HPDE6-E6E7 (cell line): ENCODE data around the gene C1orf21.
A peak's percentile ranks its signal among the peaks of the same experiment; 100 is the strongest.

ENCODE experiments used
- DNase-seq: peaks from one replicate; pipeline ENCODE4 v3.0.0; 2011; ENCODE audit warnings: missing footprints; ENCODE audit errors: extremely low spot score

C1orf21 gene

DNA sequence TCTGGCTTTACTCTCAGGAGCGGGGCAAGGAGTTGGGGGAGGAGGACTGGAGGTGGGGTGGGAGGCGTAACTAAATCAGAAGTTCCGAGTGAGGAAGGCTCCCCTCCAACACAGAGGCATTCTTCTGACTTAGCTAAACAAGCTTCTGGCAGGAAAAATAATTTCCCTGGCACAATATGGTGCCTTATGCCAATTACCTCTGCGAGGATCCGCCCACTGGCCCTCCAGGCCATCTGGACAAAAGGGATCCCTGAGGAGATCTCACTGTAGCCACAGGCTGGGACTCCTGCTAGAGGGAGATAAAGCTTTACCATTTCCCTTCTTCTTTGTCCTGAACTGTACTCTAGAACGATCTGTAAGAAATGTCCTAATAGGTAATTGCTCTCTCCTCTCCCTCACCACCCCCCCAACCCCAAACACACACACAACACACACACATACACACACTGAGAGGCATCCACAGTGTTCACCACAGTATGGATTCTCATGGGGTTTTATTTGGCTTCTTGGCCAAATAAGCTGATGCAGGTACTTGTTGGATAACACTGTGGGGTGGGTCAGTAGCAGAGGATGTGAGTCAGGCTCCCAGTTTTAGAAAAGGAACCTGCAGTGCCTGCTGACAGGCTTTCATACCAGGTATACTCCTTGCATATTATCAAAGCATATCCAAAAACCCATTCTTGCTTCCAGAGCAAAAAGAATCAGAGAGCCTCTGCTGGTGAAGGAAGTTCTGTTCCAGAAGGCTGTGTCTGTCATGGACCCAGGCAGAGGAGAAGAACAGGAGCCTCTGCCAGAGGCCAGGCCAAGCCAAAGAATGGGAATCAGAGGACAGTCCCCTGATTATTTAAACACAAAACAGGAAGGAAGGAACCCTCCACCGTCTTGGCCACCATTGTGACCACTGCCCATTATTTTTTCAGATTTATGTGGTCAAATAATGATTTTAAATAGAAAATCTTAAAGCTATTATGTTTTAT is 169.1 kb downstream of the C1orf21 start:
- DNase-seq: peak; percentile 39

DNA sequence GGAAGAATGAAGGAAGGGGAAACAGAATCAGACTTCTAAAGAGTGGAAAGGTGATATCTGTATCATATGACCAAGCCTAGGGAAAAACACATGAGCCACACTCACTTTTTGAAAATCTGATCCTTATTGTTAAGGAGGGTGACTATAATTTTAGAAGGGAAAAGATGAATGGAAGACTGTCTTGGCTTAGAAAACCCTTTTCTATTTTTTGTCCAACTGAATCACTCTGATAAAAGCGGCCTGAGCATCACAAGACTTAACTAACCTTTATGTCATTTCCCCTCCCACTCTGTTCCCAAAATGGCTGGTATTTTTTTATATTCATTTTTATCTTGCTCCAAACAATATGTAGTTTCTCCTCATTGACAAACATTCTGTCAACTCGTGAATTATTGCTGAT is 169.8 kb downstream of the C1orf21 start:
- DNase-seq: no peak

DNA sequence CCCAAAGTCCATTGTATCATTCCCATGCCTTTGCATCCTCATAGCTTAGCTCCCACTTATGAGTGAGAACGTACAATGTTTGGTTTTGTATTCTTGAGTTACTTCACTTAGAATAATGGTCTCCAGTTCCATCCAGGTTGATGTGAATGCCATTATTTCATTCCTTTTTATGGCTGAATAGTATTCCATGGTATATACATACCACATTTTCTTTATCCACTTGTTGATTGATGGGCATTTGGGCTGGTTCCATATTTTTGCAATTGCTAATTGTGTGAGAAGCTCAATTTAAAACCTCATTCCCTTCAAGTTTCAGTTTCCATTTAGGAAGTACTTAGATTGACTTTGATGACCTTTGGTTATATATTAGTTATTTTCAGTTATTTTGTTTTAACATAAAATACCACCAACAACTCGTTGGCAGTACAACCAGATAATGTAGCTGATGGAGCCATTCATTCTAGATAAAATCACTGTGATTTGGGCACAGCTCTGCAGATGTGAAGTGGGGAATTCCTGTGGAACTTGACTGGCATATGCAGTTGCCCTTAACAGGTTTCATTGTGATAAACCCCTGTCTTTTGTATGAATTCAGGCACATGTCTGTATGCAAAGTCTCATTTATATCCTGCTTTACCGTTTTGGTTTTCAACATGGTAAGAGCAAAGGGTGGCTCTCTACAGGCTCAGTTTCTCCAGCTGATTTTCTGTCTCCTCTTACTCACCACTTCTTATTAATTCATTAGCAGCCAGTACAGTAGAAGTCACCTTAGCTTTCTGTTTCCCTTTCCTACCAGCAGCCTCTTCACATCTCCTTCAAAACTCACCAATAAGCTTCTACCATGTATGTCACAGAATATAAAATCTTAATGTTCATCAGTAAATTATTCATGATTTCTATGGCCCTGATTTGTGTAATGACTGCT is 170.9 kb downstream of the C1orf21 start:
- no peak for DNase-seq

DNA sequence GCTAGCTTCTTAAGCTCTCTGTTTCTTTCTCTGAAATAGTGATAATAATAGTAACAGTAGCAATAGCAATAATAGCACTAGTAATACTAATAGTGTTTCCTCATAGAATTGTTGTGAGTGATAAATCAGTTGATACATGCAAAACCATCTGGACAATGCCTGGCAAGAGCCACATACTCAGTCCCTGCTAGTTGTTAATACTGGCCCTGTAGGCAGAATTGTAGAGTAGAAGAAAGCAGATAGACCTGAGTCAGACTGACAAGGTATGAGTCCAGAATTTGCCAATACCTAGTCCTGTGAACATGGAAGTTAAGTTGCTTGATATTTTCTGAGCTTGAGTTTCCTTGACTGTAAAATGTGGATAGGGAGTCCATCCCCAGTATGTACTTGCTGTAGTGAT is 171.9 kb downstream of the C1orf21 start:
- no peak for DNase-seq

DNA sequence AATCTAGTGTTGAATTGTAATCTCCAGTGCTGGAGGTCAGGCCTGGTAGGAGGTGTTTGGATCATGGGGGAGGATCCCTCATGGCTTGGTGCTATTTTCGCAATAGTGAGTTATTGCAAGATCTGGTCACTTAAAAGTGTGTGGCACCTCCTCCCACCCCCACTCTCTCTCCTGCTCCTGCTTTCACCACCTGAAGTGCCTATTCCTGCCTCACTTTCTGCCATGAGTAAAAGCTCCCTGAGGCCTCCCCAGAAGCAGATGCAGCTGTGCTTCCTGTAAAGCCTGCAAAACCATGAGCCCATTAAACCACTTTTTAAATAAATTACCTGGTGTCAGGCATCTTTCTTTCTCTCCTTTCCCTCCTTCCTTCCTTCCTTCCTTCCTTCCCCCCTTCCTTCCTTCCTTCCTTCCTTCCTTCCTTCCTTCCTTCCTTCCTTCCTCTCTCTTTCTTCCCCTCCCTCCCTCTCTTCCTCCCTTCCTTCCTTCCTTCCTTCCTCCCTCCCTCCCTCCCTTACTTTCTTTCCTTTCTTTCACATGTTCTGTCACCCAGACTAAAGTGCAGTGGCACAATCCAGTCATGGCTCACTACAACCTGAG is 172.4 kb downstream of the C1orf21 start:
- no peak for DNase-seq

DNA sequence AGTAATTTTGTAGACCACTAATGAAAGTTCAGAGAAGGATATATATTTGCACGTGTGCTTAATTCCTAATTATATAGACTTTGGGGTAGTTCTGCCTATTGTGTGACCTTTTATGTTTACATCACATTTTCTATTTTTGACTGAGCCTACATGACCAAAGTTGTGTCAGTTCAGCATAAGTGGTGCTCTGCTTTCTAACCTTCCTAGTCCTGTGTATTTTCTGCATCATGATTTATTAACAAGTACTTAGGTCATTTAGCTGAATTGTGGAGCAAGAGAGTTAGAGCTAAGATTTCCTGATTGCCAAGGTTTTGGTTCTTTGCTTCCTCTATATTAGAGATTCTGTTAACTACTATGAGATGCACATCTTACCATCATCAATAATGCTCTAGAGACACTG is 176.0 kb downstream of the C1orf21 start:
- DNase-seq: no peak

DNA sequence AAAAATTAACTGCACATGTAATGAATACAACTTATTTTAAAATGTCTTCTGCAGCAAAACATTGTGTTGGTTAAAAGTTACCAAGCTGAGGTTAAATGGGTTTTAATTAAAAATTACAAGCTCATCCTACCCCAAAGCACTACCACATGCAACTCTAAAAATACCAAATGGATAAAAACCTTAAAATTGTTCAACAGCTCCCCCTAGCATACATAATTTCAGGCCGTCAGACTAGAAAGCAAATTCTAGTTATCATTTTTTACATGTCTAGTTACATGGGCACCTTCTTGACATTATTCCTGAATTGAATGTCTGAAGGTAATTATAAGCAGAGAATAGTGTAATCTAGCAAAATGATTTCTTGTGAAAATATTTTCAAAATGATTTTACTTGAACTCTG is 176.5 kb downstream of the C1orf21 start:
- DNase-seq: no peak

DNA sequence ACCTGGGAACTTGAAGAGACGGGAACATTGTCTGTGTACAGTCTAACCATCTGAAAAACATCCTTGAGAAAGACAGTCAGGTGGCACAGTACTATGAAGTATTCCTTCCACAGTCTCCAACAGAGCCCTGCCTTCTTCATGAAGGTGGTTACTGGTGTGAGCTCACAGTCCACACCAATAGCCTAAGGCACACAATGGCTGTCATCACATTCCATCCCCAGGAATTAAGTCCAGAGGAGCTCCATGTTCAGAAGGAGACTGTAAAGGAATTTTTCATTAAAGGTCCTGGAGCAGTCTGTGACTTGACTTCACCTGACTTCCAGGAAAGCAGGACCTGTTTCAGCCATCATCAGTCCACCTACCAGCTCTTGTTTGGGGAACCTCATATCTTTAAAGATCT is 180.2 kb downstream of the C1orf21 start:
- DNase-seq: no peak

DNA sequence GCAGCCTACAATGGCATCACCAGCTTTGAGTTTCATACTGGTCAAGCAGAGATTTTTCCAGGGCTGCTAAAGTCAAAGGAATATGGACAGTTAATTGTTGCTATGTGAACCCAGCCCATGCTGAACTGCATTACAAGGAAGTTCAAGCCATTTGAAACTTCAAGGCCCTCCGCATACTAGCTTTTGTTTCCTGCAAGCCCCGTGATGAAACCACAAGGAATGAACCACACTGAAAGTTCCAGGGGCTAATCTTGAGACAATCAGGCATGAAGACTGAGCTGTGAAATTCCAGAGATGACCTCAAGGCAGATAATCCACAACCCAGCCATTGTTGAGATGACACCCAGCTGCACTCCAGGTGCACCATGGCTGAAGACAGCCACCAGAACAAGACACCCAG is 180.8 kb downstream of the C1orf21 start:
- no peak for DNase-seq

DNA sequence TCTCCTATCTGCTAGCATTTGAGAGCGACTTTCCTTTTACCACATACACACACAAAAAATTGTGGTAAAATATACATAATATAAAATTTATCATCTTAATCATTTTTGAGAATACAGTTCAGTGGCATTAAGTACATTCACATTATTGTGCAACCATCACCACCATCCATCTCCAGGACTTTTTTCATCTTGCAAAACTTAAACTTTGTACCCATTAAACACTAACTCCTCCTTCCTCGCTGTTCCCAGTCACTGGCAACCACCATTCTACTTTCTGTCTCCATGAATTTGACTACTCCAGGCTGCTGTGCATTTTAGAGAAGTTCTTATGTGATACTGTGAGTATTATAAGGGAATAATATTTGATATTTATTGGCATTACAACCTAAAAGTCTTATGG is 181.3 kb downstream of the C1orf21 start:
- DNase-seq: no peak

DNA sequence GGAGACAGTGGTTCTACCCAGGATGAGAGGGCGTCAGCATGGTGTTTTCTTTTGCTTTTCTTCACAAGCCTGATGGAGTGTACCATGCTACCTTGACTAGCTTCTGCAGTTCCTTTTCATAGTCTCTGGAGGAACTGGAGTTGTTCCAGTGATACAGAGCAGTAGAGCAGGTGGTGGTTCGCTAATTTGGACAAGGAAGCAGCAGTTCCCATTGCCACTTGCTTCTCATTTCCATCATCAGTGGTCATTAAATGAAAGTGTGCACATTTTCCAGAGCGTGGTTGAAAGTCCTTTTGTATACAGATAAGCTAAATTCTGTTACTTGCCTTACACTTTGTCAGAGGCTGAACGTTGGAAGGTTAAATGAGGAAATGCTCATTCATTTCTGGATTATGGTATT is 182.3 kb downstream of the C1orf21 start:
- no peak for DNase-seq

DNA sequence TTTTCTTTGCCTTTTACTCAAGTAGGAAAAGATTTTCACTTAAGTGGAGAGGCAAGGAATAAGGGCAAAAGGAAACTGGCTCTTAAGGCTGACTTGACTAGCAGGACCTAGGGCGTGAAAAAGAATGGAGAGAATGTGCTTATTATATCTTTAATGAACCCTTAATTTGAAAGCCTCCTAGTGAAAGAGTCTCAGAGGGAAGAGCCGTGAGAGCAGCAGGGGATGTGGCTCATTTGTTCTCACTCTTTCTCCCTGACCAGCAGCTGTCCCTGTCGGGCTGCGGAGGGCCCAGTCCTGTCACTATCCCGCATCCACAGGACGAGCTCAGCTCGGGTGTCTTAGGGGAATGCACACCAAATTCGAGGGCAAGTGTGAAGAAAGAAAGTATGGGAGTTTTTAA is 187.8 kb downstream of the C1orf21 start:
- no peak for DNase-seq

DNA sequence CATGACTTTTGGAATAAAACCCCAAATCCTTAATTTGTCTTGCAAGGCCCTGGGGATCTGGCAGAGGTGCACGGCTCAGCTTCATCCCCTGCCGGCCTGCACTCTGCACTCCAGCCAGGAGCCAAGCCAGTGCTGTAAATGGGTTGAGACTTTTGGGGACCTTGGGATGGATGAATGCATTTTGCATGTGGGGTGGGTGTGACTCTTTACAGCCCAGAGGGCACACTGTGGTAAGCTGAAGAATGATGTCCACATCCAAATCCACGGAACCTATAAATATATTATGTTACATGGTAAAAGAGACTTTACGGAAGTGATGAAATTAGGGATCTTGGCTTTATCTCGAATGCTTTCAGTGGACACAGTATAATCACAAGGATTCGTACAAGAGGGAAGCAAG is 190.0 kb downstream of the C1orf21 start:
- no peak for DNase-seq

DNA sequence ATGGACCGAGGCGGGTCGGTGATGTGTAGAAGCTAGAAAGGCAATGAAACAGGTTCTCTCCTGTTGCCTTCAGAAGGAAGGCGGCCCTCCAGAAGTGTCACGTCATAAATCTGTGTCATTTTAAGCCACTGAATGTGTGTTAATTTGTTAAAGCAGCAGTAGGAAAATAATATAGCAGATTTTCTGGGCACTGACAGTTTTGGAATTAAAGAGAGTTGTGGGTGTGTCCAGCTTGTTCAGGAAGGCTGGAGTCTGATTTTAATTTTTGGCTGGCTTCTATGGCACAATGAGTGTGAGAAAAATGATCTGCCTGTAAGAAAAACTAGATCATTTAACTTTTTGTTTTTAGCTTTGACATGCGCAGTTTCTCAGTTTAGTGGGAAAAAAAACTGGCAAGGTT is 190.5 kb downstream of the C1orf21 start:
- DNase-seq: no peak

DNA sequence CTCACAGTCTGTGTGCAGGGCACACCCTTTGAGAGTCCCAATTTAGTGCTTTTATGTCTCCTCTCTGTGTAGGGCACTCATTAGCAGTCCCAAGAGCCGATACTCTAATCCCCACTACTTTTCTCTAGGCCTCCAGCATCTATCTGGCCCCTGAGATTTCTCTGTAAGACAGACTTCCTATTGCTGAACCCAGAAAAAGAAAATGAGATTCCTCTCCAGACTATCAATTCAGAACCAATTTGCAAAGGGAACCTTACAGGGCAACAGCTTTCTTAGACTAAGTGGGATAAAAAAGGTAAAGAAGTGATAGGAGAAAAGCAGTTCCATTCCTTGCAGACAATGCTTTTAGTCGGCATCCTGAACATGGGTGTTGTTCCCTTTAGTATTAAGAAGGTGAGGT is 195.6 kb downstream of the C1orf21 start:
- DNase-seq: no peak

DNA sequence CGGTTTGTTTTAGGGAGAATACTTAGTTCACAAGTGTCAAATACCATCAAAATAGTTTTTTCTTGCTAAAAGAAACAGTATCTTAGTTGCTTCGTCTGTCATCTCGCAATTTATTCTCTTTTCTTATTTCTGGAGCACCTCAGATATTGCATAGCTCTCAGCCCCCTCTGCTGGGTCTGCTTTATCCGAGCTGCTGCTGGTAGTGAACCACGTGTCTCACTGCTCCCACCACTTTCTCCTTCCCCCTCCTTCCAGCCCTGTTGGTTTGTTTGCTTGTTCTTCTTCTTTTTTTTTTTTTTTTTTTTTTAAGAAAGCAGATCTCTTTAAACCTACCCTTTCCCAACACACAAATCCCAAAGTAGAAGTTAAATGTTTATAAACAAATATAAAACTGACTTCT is 197.0 kb downstream of the C1orf21 start:
- DNase-seq: no peak

DNA sequence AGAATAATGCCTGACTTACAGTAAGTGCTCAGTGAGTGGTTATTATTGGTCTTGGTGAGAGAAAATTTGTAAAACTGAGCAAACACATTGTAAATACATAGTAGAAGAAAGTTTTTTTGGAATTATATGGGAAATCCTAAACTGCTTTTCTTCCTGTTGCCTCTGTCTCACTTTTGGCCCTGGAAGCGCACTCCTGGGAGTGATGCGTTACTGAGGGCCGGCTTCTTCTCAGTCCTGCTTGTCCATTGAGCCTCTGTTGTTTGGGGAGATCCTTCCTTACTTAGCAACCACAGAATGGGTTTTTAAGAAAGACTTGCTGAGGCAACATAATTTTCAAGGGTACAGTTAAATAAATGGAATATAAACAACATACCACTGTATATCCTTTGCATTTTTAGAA is 201.9 kb downstream of the C1orf21 start:
- no peak for DNase-seq

DNA sequence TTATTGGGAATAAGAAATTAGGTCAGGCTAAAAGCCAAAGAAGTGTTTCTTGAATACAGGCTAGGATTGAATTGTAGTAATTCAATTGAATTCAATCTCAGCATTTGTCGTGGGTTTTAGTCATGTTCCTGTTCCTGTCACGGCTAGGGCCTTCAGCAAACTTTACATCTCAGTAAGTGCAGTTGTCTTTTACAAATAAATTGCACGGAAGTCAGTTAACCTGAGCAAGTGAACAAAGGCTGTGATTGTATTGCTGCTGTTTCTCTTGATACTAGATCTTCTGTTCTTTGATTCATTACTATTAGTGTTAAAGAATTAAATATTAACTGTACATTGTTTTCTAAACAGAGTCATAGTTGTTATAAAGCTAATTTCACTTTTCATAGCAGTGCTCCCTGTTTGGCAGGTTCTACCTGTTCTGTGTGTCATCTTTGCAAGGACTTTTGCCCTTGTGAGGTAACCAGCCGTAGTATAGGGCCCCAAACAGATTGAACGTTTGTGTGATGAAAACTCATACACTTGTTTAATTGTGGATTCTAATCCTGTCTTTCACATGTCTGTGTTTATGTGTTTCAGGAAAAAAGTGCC is 203.4 kb downstream of the C1orf21 start:
- DNase-seq: peak; percentile 25

DNA sequence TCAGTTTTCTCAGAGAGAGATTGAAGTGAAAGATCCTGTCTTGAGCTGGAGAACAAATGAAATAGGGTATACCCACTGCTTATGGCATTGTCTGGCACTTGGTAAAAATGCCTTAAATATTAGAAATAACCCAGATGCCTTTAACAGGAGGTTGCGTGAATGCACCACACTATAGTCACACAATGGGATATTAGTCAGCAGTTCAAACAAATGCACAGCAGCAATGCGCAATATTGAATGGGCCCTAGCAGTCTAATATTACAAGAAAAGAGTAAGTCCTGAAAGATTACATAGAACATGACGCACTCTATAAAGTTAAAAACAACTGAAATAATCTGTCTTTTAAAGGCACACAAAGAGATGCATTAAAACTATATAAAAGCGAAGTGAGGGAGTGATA is 206.8 kb downstream of the C1orf21 start:
- no peak for DNase-seq

DNA sequence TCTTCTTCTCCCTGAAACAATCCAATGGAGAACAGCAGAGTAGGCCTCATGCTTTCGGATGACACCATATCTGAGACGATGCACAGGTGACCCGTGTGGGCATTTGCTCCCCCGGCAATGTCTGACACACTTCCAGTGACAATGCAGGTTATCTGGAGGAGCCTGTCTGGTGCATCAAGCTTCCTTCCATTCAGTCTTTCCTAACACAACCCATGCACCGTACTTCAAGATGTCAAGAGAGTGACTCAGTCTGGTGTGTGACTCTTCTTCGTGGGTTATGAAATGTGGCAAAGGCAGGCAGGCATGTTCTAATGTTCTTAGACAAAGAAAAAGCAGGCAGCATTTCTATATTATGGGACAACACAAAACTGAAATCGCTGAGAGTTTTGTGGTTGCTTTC is 208.8 kb downstream of the C1orf21 start:
- DNase-seq: peak; percentile 57

DNA sequence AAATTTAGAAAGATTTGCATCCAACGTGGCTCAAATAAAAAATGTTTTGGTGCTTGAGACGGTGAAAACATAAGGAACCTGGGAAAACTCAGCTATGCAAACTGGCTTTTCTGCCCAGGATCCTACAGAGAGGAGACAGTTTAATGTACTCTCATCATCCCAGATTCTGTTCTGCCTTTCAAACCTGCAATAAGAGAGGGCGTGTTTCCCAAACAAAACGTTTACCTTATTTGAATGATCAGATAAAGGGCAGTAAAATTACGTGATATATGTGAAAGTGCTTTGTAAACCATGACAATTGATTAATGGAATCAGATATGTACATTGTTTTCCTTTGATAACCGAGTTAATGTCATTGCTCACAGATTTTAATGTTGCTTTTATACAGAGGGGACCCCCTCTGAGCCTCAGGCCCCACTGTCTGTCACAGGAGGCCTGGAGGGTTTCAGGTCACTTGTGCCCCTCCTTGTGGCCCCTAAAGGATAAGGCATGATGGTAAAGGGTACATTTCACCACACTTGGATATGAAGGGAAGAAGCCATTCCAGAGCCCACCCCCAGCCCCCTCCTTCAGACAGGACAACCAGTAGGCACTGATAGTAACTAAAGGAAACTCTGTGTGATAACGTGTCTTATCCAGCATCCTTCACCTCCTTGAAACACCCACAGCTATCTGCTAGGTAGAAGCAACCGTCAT is 210.3 kb downstream of the C1orf21 start:
- no peak for DNase-seq
